GM19035 (cell line): ENCODE data around the gene RGS9BP.
"Not testable (repeated sequence)": the region's sequence is repeated elsewhere in the genome, so short reads cannot be mapped to it uniquely, and the experiment has no call there.

ENCODE experiments used
- ATAC-seq: cut with Tn5 transposase; IDR thresholded peaks from one replicate; pipeline ENCODE4 v1.9.1; 2021; ENCODE audit not compliant: unreplicated experiment

RGS9BP gene, protein sequence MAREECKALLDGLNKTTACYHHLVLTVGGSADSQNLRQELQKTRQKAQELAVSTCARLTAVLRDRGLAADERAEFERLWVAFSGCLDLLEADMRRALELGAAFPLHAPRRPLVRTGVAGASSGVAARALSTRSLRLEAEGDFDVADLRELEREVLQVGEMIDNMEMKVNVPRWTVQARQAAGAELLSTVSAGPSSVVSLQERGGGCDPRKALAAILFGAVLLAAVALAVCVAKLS

DNA sequence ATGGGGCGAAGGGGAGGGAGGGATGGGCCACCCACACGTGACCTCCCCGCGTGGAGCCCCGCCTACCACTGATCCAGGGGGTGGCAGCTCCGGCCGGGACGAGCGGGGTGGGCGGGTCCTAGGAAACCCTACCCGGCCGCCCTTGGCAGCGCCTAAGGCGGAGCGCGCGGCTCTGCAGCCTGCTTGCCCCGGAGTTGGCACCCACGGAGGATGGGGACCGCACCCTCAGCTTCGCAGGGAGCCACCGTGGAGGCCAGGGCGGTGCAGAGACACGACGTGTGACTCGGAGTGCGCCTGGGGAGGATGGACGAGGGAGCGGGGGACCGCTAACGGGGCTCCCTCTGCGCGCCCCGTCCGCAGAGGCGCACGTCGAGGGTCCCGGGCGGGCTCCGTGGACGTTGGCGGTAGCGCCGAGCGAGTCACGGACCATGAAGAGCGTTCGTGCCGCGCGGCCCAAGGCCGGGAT lies at the start of gene RGS9BP:
TSS of gene RGS9BP (plus strand) at position 129 of the 466 bp plus-strand sequence. CDS start 416 bp downstream, outside the sequence.
- ATAC-seq: no peak

DNA sequence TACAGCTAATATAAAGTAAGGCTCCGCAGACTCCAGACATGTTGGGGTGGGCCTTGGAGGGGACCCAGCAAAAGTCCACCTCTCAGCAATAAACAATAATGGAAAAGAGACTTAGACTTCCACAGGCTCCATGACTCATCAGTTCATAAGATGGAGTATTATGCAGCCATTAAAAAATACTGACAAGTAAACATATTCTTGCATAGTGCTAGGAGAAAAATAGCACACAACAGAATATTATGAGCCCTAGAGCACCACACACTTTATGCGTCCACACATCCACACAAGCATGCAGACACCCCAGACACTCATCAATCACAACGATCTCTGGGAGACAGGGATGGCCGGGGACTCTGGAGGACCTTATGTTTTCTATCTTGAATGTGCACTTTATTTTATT lies 48.7 kb upstream of the RGS9BP start:
- ATAC-seq: no peak

DNA sequence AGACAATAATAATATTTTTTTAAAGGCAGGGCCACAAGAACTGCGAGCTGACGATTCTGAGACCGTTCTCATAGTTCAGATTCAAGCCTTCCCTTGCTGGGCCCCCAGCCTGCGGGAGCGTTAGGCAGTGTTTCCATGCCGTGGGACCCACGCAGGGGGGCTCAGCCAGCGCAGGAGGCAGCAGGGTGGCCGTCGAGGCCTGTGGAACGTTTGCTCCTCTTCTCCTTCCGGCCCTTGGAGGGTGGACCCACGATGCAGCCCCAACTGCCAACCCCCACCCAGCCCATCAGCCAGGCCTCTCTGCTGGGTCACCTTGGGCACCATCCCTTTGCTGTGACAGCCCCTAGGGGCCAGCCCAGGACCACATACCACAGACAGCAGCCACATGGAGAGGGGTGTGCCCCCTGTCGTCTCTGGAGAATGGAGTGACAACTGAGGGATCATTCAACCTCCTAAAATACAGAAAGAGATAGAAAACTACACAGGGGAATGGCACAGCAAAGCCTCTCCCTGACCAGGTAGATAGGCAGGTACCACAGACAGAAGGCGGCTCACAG lies 47.9 kb upstream of the RGS9BP start:
- no peak for ATAC-seq

DNA sequence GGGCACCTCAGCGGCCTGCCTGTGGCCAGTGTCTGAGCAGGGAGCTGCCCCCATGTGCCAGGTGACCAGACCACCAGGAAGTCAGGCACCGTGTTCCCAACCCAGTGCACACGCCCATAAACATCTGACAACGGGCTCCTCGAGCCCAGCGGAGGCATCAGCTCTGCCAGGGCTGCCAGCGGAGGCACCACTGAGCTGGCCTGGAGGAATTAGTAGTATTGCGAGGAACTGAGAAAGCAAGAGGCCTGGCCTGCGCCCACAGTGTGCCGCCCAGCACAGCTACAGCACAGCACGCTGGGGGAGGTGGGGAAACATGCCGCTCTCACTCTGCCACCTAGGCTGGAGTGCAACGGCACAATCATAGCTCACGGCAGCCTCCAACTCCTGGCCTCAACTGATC lies 45.3 kb upstream of the RGS9BP start:
- no peak for ATAC-seq

DNA sequence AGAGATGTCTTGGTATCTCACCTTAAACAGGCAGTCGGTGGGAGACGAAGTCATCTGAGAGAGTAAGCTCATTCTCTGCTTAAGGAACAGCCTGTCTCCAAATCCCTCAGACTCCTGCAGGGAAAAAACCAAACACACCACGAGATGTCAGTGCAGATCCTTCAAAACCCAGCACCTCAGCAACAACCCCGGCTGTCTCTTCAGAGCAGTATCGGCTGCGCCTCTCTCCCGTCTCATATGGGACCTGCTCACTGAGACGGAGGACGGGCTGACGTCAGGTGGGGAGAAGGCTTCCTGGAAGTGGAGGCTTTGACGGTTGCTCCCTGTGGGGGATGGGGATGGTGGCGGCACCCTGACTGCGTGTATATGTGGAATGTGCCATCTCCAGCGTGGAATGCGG lies 44.3 kb upstream of the RGS9BP start:
- ATAC-seq: no peak

DNA sequence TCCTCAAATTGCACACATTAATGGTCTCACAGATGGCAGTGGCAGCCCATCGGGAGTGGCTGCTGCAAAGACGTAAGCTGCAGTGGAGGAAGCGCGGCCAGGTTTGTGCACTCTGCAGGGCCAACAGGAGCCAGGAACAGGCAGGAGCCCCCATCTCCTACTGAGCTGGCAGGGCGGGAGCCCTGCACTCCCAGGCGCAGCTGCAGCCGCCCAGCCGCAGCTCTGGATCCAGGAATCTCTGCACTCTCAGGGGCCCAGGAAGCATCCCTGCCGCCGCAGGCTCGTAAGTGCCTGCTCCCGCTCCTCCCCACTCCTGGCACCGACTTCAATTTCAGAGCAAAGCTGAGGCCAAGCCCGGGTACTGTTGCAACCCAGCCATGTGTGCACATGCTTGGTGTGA lies 38.2 kb upstream of the RGS9BP start:
- ATAC-seq: no peak

DNA sequence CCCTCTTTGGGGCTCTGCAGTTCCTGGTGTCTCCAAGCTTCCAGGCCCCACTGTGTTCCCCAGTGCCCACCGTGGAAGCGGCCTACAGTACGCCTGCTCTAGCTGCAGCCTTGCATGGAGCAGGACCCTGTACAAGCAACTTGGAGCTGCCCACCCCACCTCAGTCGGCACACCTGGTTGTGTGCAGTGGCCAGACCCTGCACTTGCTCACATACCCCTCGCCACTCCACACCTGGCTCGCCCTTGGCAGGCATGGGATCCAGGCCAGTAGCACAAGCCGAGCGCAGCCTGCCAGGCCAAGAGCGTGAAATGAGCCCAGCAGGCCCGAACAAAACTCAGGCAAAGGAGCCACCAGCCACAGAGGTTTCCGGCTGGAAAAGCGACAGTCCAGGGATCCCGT lies 37.0 kb upstream of the RGS9BP start:
- ATAC-seq: no peak

DNA sequence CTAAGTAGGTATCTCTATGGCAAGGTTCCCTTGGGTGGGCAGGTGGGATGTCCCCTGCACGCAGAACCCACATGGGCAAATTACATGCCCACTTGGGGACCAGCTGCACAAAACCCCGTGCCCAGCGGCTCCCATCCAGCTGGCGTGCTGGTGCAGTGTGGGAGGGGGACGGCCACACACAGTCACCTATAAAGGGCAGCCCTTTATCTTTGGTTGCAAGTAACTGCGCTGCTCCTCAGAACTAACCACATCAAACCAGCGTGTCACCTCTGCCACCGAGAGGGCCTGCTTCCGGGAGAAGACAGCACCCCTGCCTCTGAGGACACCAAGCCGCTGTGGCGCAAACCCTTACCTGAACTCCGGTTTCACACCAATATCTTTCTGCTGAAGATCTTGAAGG lies 32.9 kb upstream of the RGS9BP start:
- ATAC-seq: no peak

DNA sequence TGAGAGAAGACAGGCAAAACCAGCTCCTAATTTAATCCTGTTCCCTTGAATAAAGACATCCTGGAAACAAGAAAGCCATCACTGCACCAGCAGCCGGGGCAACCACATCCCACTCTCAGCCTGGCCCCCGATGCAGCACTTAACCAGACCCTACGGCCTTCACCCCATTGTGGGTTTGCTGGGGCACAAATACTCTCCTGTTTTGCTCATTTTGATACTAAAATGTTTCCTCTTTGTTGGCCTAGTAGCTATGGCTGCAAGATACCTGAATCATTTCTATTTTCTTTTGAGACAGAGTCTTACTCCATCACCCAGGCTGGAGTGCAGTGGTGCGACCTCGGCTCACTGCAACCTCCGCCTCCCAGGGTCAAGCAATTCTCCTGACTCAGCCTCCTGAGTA lies 29.1 kb upstream of the RGS9BP start:
- ATAC-seq: no peak

DNA sequence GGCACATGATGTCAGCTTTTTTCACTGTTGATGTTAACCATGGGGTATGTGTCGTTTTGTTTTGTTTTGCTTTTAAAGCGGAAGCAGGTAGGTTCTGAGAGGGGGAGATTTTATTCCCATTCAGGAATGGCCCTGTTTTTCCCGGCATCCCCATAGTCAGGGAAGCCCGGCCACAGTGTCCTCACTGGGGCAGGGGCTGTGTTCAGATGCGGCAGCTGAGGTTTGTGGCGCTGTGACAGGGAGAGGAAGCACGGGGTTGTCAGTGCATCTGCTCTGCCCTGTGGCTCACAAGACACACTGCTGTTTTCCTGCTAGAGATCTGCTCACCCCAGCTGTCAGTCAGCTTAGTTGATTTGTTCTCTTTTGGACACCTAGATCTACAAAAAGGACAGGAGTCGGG lies 28.3 kb upstream of the RGS9BP start:
- no peak for ATAC-seq

DNA sequence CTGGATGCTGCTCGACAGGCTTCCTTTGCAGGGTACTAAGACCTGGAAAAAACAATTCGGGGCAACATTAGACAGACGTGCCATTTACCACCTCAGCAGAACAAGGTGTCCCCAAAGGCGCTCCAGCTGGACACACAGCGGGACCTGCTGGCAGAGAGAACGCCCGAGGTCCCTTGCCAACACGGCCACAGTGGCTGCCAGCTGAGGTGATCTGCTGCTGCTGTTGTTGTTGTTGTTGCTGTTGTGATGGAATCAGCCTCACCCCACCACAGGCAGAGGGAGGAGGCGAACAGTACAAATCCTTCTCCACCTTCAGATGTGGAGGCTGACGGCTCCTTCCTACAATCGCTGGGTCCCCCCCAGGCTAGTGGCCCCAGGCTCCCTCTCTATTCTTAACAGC lies 25.9 kb upstream of the RGS9BP start:
- ATAC-seq: no peak

DNA sequence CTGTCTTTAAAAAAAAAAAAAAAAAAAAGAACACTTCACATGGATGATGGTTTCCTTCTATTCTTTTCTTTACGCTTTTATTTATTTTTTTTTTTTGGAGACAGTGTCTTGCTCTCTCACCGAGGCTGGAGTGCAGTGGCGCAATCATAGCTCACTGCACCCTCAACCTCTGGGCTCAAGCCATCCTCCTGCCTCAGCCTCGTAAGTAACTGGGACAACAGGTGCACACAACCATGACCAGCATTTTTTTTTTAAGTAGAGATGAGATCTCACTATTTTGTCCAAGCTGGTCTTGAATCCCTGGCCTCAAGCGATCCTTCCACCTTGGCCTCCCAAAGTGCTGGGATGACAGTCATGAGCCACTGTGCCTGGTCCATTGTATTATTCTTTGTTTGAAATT lies 25.0 kb upstream of the RGS9BP start:
- no peak for ATAC-seq

DNA sequence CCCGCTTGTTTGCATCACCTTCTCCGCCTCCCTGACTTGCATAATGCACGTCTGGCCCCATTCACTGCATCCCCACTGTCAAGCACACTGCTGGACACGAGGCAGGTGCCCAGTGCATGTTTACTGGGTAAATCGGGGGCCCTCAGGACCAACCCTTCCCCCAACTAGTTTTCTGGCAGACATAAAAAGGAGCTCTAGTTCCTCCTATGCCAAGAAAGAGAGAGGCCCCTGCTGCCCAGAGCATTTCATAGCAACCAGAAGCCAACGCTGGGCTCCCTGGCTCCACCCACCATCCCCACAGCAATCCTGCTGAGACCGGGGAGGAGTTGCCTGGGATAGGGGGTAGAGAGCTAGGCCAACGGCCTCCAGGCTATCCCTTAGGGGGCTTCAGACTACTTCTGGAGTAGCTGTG lies 23.9 kb upstream of the RGS9BP start:
- ATAC-seq: no peak

DNA sequence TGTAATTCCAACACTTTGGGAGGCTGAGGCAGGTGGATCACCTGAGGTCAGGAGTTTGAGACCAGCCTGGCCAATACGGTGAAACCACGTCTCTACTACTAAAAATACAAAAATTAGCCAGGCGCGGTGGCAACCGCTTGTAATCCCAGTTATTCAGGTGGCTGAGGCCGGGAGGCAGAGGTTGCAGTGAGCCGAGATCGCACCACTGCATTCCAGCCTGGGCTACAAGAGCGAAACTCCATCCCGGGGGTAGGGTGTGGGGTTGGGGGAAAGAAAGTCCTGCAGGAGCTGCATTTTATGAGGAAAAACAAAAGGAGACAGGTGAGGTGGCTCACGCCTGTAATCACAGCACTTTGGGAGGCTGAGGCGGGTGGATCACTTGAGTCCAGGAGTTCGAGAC lies 23.3 kb upstream of the RGS9BP start:
- ATAC-seq: not testable (repeated sequence)

DNA sequence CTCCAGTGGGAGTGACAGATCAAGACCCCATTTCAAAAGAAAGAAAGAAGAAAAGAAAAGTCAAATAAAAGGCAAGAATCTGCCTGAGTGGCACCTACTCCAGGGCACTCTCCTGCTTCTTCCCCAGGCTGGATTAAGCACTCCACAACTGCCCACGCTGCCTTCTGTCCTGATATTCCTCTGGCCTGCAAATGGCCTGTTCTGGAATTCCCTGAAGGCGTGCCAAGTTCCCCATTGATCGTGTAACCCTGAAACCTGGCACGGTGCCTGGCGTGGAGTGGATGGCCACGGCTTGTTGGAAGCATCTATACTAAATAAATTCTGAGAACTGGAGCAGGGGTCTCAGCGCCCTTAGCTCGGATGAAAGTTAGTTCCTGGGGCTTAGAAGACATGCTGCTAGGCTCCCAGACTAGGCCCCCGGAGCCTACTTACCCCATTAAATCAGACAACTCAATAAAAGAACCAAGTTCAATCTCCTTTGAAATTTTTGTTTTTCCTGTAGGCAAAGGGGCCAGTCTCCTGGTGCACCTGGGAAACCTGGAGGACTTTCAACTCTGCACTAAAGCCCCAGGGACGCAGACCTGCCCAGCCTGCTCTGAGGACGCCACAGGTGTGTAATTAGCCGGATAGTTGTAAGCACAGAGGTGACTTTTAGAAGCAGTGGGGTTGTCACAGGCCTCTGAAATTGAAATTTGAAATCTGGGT lies 22.6 kb upstream of the RGS9BP start:
- no peak for ATAC-seq

DNA sequence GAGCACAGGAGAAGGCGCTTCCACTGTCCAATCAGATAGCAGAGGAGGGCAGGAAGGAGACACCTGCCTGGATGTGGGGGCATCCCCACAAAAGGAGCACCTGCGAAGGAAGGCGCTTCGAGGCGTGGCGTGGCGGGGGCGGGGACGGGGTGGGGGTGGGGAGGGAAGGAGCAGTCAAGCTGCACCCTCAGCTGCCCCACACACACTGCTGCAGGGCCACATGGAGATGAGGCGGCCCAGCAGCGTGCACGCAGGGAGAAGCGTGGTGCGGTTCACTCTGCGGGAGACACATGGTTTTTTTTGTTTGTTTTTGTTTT lies 22.1 kb upstream of the RGS9BP start:
- no peak for ATAC-seq

DNA sequence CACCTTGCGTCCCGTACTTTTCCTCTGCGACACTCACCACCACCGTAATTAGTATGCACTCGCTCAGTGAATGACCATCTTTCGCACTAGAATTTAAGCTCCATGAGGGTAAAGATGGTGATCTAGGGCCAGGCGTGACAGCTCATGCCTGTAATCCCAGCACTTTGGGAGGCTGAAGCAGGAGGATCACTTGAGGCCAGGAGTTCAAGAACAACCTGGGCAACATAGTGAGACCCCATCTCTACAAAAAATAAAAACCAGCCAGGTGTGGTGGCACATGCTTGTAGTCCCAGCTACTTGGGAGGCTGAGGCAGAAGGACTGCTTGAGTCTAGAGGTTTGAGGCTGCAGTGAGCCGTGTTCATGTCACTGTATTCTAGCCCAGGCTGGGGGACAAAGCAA lies 19.3 kb upstream of the RGS9BP start:
- not testable (repeated sequence) for ATAC-seq

DNA sequence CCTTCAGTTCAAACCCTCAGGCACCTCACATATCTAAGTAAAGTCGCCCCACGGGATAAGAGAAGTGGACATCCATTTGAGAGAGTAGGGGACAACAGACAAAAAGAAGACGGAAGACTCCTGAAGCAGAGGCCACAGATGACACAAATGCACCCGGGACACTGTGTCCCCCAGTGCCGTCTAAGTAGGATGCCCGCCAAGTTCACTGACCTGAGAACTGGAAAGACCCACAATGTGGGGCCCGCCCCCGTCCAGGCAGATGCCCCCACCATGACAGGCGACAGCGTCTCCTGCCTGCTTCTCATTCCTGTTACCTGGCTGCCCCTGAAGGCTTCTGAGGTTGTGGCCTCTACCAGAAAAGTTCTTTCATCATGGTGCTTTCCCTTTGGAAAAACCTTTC lies 17.6 kb upstream of the RGS9BP start:
- ATAC-seq: no peak

DNA sequence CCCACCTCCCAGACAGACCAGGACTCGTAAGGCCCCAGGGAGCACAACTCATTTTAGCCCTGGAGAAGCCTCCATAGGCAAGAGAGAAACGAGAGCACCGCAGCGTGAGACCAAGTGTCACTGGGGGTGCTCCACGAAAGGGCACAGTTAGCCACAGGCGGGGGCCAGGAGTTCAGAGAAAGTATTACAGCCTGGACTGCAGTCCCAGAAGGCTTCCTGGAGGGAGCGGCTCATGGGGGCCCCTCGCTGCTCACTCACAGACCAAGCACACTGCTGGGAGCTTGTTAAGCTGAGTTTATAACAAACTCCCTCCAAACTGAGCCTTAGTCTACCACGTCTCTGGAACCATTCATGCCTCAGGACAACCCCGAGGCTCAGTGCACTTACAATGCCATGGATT lies 17.1 kb upstream of the RGS9BP start:
- ATAC-seq: no peak

DNA sequence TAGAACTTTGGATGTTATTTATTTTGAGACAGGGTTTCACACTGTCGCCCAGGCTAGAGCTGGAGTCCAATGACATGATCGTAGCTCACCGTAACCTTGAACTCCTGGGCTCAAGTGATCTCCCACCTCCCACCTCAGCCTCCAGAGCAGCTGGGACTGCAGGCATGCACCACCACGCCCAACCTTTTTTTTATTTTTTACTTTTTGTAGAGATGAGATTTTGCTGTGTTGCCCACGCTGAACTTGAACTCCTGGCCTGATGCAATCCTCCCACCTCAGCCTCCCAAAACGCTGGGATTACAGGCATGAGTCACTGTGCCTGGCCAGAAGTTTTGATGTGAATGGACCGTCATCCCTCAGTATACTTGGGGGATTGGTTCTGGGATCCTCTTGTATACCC lies 14.3 kb upstream of the RGS9BP start:
- ATAC-seq: no peak

DNA sequence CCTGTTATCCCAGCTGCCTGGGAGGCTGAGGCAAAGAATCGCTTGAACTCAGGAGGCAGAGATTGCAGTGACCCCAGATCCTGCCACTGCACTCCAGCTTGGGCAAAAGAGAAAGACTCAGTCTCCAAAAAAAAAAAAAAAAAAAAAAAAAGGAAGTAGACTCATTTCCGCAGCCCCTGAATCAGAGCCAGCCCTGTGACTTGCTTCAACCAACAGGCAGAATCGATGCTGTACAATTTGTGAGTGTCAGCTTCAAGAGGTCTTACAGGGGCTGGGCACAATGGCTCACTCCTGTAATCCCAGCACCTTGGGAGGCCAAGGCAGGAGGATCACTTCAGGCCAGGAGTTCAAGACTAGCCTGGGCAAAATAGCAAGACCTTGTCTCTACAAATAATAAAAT lies 13.5 kb upstream of the RGS9BP start:
- ATAC-seq: no peak

DNA sequence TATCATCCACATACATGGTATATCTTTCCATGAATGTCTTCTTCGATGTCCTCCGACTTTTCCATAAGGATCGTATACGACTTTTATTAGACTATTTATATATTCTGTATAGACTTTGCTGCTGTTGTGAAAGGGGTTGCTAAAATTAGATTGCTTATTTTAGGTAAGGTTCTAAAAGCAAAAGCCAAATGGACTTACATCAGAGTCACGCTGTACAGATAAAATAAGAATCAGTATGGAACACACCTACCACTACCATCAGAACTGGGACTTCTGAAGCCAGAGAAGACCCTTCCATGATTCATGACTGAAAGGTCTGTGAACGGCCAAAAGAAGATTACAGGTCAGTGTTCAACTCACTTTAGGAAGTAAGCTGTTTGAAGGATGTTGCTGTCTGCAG lies 9.6 kb upstream of the RGS9BP start:
- no peak for ATAC-seq

DNA sequence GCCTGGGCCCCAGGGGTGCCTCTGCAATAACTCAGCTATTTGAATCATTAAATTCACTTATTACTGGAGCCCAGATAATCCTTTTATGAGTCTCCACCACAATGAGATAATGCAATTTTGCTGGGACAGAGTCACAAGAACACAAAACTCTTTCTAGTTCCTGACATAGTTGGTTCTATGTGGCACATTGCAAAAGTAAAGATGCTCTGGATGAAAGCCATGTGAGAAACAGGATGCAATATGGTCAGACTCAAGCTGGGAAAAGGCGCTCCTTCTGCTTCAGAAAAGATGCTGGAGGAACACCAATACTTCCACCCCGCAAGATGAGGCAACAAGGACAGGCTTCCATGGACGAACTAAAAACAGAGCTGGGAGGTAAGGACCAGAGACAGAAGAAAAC lies 6.3 kb upstream of the RGS9BP start:
- ATAC-seq: no peak
